Kidney (tissue), 14 donors: Measurements from ENCODE around the gene FBXW2. TPM values are rescaled to one million over a fixed set of nuclear protein-coding genes. Genes with fewer than 3 reads are reported as not detected.

Experiments
- DNase-seq, 5 donors: peaks; one replicate each; pipeline ENCODE4 v3.0.0-alpha.2; 2013 to 2020
- FAIRE-seq: peaks from 2 replicates; lab custom pipeline; 2012; peaks lifted over from hg19 to GRCh38; lab: Jason Lieb, UNC
- H3K27ac ChIP-seq, 2 donors: one replicate each; pipeline ENCODE4 v1.7.0; 2013; ENCODE audit warnings: low read depth in 2 of 2, low read length in 2 of 2, inconsistent platforms in 1 of 2
- H3K27me3 ChIP-seq: one replicate; pipeline ENCODE4 v1.7.1; 2013; ENCODE audit warnings: low read length, inconsistent platforms; ENCODE audit not compliant: control insufficient read depth, insufficient read depth
- H3K36me3 ChIP-seq, 3 donors: one replicate each; pipeline versions ENCODE4 v1.7.0 to v1.7.1; 2013; ENCODE audit warnings: low read length in 3 of 3, control low read depth in 1 of 3, inconsistent platforms in 1 of 3; ENCODE audit not compliant: insufficient read depth in 3 of 3, control insufficient read depth in 2 of 3
- H3K4me1 ChIP-seq, 3 donors: one replicate each; pipeline versions ENCODE4 v1.7.0 to v1.7.1; 2013; ENCODE audit warnings: low read length in 3 of 3, inconsistent platforms in 1 of 3, low read depth in 1 of 3; ENCODE audit not compliant: control insufficient read depth in 2 of 3, insufficient read depth in 2 of 3
- H3K4me3 ChIP-seq, 3 donors: one replicate each; pipeline versions ENCODE4 v1.7.0 to v1.8.1; 2013; ENCODE audit warnings: low read length in 3 of 3, control low read depth in 1 of 3, inconsistent platforms in 1 of 3
- H3K9ac ChIP-seq, 3 donors: one replicate each; pipeline versions ENCODE4 v1.7.0 to v1.7.1; 2013; ENCODE audit warnings: low read length in 3 of 3, control low read depth in 1 of 3, inconsistent platforms in 1 of 3
- H3K9me3 ChIP-seq, 3 donors: one replicate each; pipeline versions ENCODE4 v1.7.0 to v1.7.1; 2013; ENCODE audit warnings: low read length in 3 of 3, control low read depth in 1 of 3, inconsistent platforms in 1 of 3; ENCODE audit not compliant: control insufficient read depth in 2 of 3, insufficient read depth in 1 of 3
- CTCF ChIP-seq: IDR thresholded peaks from 3 replicates; pipeline ENCODE4 v1.5.1; 2012; ENCODE audit warnings: mild to moderate bottlenecking, moderate library complexity, borderline replicate concordance; ENCODE audit not compliant: insufficient read depth; ENCODE audit errors: extremely low read depth
- intact Hi-C: fragments of 100-400 bp; cut with DNase I; formaldehyde crosslinking; loops from one replicate; pipeline ENCODE4 v1.11.1; 2022
- polyA plus RNA-seq: library from polyadenylated mRNA; stranded (reverse); fragments of 350-450 nt; fragmentation: Illumina TruSeq; extraction: RNeasy Lipid Tissue Mini Kit (QIAGEN cat#74804); gene quantifications from one replicate; pipeline ENCODE4 v1.2.3, GENCODE V29; 2014; ENCODE audit warnings: low read depth, low replicate concordance; ENCODE audit not compliant: insufficient read depth
- total RNA-seq: library from RNA; stranded (reverse); fragmentation: NEBNext Ultra II Directional; extraction: Animal tissue kit (Norgen Biotek cat#: 25700); gene quantifications from one replicate; pipeline ENCODE4 v1.2.1, GENCODE V29; 2021
- donor health status: control.
- donor health status: control.
- donor health status: control.
- donor health status: control.
- donor health status: control.
- donor health status: DM: yes; HTN: yes; CAD: no.
- donor health status: Normal renal cell carcinoma (clear cell type).

FBXW2 gene
- total and polyA plus RNA-seq, 2 donors from 2014 or later, result 13.8 to 67.8 TPM

- Histone ChIP-seq H3K9me3 (no peaks in the 10 kb centered on the region), H3K9ac (no peak overlapping the region), H3K27me3 (no peaks in the 10 kb centered on the region), H3K4me1 (peaks cover 0 to 12% (median 8%) of the 10 kb centered on the region in 3 donors), H3K4me3 (no peak overlapping the region), H3K27ac (no peak overlapping the region), H3K36me3 (peaks cover 5 to 12% (median 6%) of the 10 kb centered on the region in 3 donors)
- no peak for FAIRE-seq
- intact Hi-C loops, result no loop called here
- no peak for TF ChIP-seq CTCF
- no peak for DNase-seq
Measured at GRCh38 chr9:120787933-120788332, 5.3 kb downstream of the FBXW2 start.

- peaks cover 5 to 10% (median 6%) of the 10 kb centered on the region in 3 donors for H3K36me3 ChIP-seq
- H3K9ac ChIP-seq, result no peak overlapping the region
- peak in 1 of 5 donors; percentile 9 for DNase-seq
- H3K4me1 ChIP-seq, result no peaks in the 10 kb centered on the region
- TF ChIP-seq CTCF, result no peak
- H3K9me3 ChIP-seq, result no peaks in the 10 kb centered on the region
- FAIRE-seq, result no peak
- H3K27me3 ChIP-seq, result no peaks in the 10 kb centered on the region
- H3K27ac ChIP-seq, result no peak overlapping the region
- no peak overlapping the region for H3K4me3 ChIP-seq
- intact Hi-C loops, result no loop called here
Measured at GRCh38 chr9:120783602-120784047, 9.6 kb downstream of the FBXW2 start.

- Histone ChIP-seq H3K27me3 (no peaks in the 10 kb centered on the region), H3K27ac (no peak overlapping the region), H3K4me3 (no peak overlapping the region), H3K4me1 (no peaks in the 10 kb centered on the region), H3K9ac (no peak overlapping the region), H3K9me3 (no peaks in the 10 kb centered on the region), H3K36me3 (peaks cover 5 to 22% (median 9%) of the 10 kb centered on the region in 3 donors)
- no peak for DNase-seq
- FAIRE-seq, result no peak
- intact Hi-C loops, result no loop called here
- no peak for TF ChIP-seq CTCF
Measured at GRCh38 chr9:120781236-120781635, 12.0 kb downstream of the FBXW2 start.

- intact Hi-C loops, result no loop called here
- Histone ChIP-seq H3K27ac (no peak overlapping the region), H3K4me1 (no peaks in the 10 kb centered on the region), H3K9me3 (no peaks in the 10 kb centered on the region), H3K9ac (no peak overlapping the region), H3K4me3 (no peak overlapping the region), H3K36me3 (peaks cover 3 to 27% (median 13%) of the 10 kb centered on the region in 3 donors), H3K27me3 (no peaks in the 10 kb centered on the region)
- DNase-seq (no peak), FAIRE-seq (no peak)
- no peak for TF ChIP-seq CTCF
Measured at GRCh38 chr9:120780367-120780766, 12.8 kb downstream of the FBXW2 start.
